Ishikawa (cell line): ENCODE results near the gene FHIT.

Experiments
- CEBPB ChIP-seq: IDR thresholded peaks from 2 replicates; pipeline ENCODE4 v1.6.1; 2012
- CREB1 ChIP-seq: IDR thresholded peaks from 2 replicates; pipeline ENCODE4 v1.6.1; 2012; ENCODE audit warnings: low read depth
- EGR1 ChIP-seq: IDR thresholded peaks from 2 replicates; pipeline ENCODE4 v1.6.1; 2012
- EP300 ChIP-seq: IDR thresholded peaks from 2 replicates; pipeline ENCODE4 v1.6.1; 2012; ENCODE audit warnings: borderline replicate concordance
- FOXM1 ChIP-seq: IDR thresholded peaks from 2 replicates; pipeline ENCODE4 v1.6.1; 2012; ENCODE audit warnings: low read depth, borderline replicate concordance
- MAX ChIP-seq: IDR thresholded peaks from 2 replicates; pipeline ENCODE4 v1.6.1; 2012
- NFIC ChIP-seq: IDR thresholded peaks from 2 replicates; pipeline ENCODE4 v1.6.1; 2012
- RAD21 ChIP-seq: IDR thresholded peaks from 2 replicates; pipeline ENCODE4 v1.6.1; 2012; ENCODE audit warnings: low read depth
- TAF1 ChIP-seq: IDR thresholded peaks from 2 replicates; pipeline ENCODE4 v1.6.1; 2012; ENCODE audit warnings: low read depth, mild to moderate bottlenecking
- TCF12 ChIP-seq: IDR thresholded peaks from 2 replicates; pipeline ENCODE4 v1.6.1; 2012; ENCODE audit warnings: low read depth
- TEAD4 ChIP-seq: IDR thresholded peaks from 2 replicates; pipeline ENCODE4 v1.6.1; 2012
- USF1 ChIP-seq: IDR thresholded peaks from 2 replicates; pipeline ENCODE4 v1.6.1; 2012
- YY1 ChIP-seq: IDR thresholded peaks from 2 replicates; pipeline ENCODE4 v1.6.1; 2012; ENCODE audit warnings: low read depth
- ZBTB7A ChIP-seq: IDR thresholded peaks from 2 replicates; pipeline ENCODE4 v1.6.1; 2012; ENCODE audit warnings: low read depth
- TF ChIP-seq, protein P1 (sequence below): IDR thresholded peaks from 2 replicates; pipeline ENCODE4 v1.6.1; 2012; ENCODE audit warnings: low read depth, mild to moderate bottlenecking

Gene FHIT

DNA sequence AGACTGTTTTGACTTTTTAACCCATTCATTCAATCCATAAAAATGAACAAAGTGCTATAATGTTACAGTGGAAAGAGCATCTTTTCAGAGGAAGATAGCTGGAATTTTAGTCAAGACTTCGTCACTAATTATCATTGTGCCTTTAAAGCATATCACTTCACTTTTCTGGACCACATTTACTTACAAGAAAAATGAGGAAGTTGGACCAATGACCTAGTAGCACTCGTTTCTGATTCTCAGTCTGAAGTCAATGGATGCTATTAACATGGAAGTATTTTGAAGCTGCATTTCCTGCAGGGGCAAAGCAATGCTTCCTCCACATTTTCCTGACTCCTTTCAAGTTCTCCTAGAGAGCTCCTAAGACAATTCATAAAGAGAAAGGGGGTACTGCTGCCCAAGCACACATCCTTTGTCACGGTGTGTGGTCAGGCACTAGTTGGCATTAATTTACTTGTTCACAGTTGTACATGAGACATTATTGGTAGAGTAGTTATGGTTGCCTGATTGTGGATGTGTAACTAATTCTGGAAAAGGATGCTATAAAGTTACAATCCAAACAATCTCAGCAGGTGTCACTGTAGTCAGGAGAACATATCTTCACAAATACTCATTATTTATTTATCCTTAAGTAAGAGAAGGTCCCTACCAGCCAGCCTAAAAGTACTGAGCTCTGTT, 1049.1 kb downstream of the FHIT start:
- TF ChIP-seq TAF1 (no peak), CREB1 (no peak), TCF12 (no peak), CEBPB (no peak), EGR1 (no peak), USF1 (no peak), YY1 (no peak), NFIC (no peak)

GRCh38 chr3:60199306-60199705, 1051.9 kb downstream of the FHIT start:
- no peak for TF ChIP-seq NFIC
- no peak for TF ChIP-seq CEBPB
- TF ChIP-seq, protein P1, sequence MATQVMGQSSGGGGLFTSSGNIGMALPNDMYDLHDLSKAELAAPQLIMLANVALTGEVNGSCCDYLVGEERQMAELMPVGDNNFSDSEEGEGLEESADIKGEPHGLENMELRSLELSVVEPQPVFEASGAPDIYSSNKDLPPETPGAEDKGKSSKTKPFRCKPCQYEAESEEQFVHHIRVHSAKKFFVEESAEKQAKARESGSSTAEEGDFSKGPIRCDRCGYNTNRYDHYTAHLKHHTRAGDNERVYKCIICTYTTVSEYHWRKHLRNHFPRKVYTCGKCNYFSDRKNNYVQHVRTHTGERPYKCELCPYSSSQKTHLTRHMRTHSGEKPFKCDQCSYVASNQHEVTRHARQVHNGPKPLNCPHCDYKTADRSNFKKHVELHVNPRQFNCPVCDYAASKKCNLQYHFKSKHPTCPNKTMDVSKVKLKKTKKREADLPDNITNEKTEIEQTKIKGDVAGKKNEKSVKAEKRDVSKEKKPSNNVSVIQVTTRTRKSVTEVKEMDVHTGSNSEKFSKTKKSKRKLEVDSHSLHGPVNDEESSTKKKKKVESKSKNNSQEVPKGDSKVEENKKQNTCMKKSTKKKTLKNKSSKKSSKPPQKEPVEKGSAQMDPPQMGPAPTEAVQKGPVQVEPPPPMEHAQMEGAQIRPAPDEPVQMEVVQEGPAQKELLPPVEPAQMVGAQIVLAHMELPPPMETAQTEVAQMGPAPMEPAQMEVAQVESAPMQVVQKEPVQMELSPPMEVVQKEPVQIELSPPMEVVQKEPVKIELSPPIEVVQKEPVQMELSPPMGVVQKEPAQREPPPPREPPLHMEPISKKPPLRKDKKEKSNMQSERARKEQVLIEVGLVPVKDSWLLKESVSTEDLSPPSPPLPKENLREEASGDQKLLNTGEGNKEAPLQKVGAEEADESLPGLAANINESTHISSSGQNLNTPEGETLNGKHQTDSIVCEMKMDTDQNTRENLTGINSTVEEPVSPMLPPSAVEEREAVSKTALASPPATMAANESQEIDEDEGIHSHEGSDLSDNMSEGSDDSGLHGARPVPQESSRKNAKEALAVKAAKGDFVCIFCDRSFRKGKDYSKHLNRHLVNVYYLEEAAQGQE: no peak
- no peak for TF ChIP-seq EGR1
- TF ChIP-seq YY1: no peak
- no peak for TF ChIP-seq MAX
- no peak for TF ChIP-seq TAF1
- TF ChIP-seq CREB1: no peak
- no peak for TF ChIP-seq ZBTB7A
- no peak for TF ChIP-seq RAD21
- no peak for TF ChIP-seq TCF12
- TF ChIP-seq TEAD4: no peak
- no peak for TF ChIP-seq EP300
- TF ChIP-seq FOXM1: no peak
- TF ChIP-seq USF1: no peak

- TF ChIP-seq MAX (no peak), TAF1 (no peak), NFIC (no peak), ZBTB7A (no peak), EGR1 (no peak), CREB1 (no peak), USF1 (no peak), TEAD4 (no peak), EP300 (no peak), FOXM1 (no peak), TCF12 (no peak), YY1 (no peak), CEBPB (no peak), RAD21 (no peak)
- TF ChIP-seq, protein P1: no peak
Measured at GRCh38 chr3:60198179-60198720, 1053.0 kb downstream of the FHIT start.

DNA sequence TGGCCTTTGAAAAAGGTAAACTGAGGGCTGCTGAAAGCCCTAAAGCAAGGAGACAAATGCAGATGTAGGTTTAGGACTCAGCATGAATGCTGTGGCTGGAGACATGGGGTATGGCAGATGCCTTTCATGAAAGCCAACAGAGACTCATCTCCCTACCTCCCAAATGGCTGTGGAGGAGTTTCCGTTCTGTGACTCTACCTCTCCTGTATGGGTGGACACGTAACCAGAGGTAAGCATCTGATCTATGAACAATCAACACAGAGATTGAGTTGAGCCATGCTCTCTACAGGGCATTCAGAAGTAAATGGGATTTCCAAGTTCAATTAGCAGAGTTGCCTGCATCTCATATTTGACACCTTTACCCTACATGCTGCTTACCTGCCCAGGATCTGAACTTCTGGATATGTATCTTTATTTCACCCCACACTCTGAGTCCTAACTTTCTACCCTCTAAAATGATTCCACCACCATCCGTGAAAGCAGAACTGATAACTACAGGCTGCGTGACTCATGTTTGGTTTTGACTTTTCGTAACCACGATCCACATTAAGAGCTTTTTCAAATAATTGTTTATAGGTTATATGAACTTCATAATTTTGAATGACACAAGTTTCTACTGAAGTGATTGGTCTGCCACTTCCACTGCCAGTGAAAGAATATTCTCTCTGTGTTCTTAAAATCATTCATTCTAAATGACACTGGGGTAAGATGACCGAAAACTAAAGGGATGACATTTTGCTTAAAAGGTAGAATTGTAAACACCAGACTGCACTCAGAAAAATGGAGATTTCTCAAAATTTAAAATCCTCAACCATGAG, 1058.7 kb downstream of the FHIT start:
- no peak for TF ChIP-seq MAX
- no peak for TF ChIP-seq CREB1
- TF ChIP-seq CEBPB: no peak
- no peak for TF ChIP-seq ZBTB7A
- no peak for TF ChIP-seq TAF1

- no peak for TF ChIP-seq NFIC
- no peak for TF ChIP-seq RAD21
- no peak for TF ChIP-seq MAX
- no peak for TF ChIP-seq USF1
- TF ChIP-seq CEBPB: no peak
- no peak for TF ChIP-seq EP300
- no peak for TF ChIP-seq TAF1
Measured at GRCh38 chr3:60190073-60190472, 1061.2 kb downstream of the FHIT start.
